K562 (cell line): ENCODE data around the gene RING1. TPM values are rescaled to one million over a fixed set of nuclear protein-coding genes. Genes with fewer than 3 reads are reported as not detected.

ENCODE experiments used
- BCL6 ChIP-seq: fragments of 250-450 bp; sonication (Bioruptor Pico); IDR thresholded peaks from 2 replicates; pipeline ENCODE4 v1.4.0; 2020
- CBFA2T3 ChIP-seq: fragments of 450-650 bp; IDR thresholded peaks from 2 replicates; pipeline ENCODE4 v1.6.1; 2017
- CBX2 ChIP-seq: fragments of 200-600 bp; sonication (generic); IDR thresholded peaks from one replicate; pipeline ENCODE4 v1.6.1; 2012; ENCODE audit warnings: mild to moderate bottlenecking, low read length, inconsistent platforms; ENCODE audit not compliant: insufficient read depth, poor library complexity, severe bottlenecking
- CBX8 ChIP-seq: fragments of 200-600 bp; sonication (generic); IDR thresholded peaks from 2 replicates; pipeline ENCODE4 v1.6.1; 2012; ENCODE audit warnings: borderline replicate concordance, mixed run types, low read depth, mild to moderate bottlenecking, moderate library complexity, mixed read lengths, low read length, control low read depth, inconsistent platforms; ENCODE audit not compliant: poor library complexity, severe bottlenecking; ENCODE audit errors: extremely low read depth
- CHD1 ChIP-seq: fragments of 200-600 bp; sonication (generic); IDR thresholded peaks from one replicate; pipeline ENCODE4 v1.6.1; 2012; ENCODE audit warnings: mild to moderate bottlenecking, moderate library complexity, low read length, inconsistent platforms
- CTCFL ChIP-seq: IDR thresholded peaks from 2 replicates; pipeline ENCODE4 v1.6.1; 2011; ENCODE audit warnings: borderline replicate concordance, low read depth, mild to moderate bottlenecking, moderate library complexity, low read length; ENCODE audit not compliant: insufficient read depth, poor library complexity, severe bottlenecking
- GTF2E2 ChIP-seq: fragments of 200-800 bp; sonication (Bioruptor generic); IDR thresholded peaks from 2 replicates; pipeline ENCODE4 v1.6.1; 2016; ENCODE audit warnings: missing genetic modification characterization, missing compliant biosample characterization
- GTF3C2 ChIP-seq: IDR thresholded peaks from 3 replicates; pipeline ENCODE4 v1.6.1; 2011; ENCODE audit warnings: borderline replicate concordance, mild to moderate bottlenecking, moderate library complexity; ENCODE audit not compliant: insufficient read length; ENCODE audit errors: extremely low read depth
- IRF9 ChIP-seq: fragments of 450-650 bp; IDR thresholded peaks from 2 replicates; pipeline ENCODE4 v1.6.1; 2016; ENCODE audit warnings: missing biosample characterization, missing genetic modification characterization
- MTA3 ChIP-seq: fragments of 450-650 bp; formaldehyde crosslinking; IDR thresholded peaks from 2 replicates; pipeline ENCODE4 v1.6.1; 2017; ENCODE audit warnings: mild to moderate bottlenecking, borderline replicate concordance
- SAFB ChIP-seq: fragments of 200-400 bp; formaldehyde crosslinking; IDR thresholded peaks from 2 replicates; pipeline ENCODE4 v1.6.1; 2017; ENCODE audit warnings: low read depth, low read length, borderline replicate concordance
- SIRT6 ChIP-seq: IDR thresholded peaks from one replicate; pipeline ENCODE4 v1.6.1; 2012; ENCODE audit warnings: low read depth, mild to moderate bottlenecking, control low read depth, inconsistent platforms, low read length, moderate library complexity
- TAF15 ChIP-seq: fragments of 200-400 bp; formaldehyde crosslinking; IDR thresholded peaks from 2 replicates; pipeline ENCODE4 v1.6.1; 2017; ENCODE audit warnings: mild to moderate bottlenecking, low read depth, low read length, moderate library complexity
- TRIM28 ChIP-seq: fragments of 450-650 bp; IDR thresholded peaks from 2 replicates; pipeline ENCODE4 v1.6.1; 2017
- ZFP36 ChIP-seq: fragments of 150-350 bp; IDR thresholded peaks from 2 replicates; pipeline ENCODE4 v1.6.1; 2018; ENCODE audit warnings: low read length, low read depth; ENCODE audit not compliant: partially characterized antibody
- ZMIZ1 ChIP-seq, 2 experiments: fragments of 150-350 bp in 1 of 2; IDR thresholded peaks; 2 replicates each; pipeline ENCODE4 v1.6.1; 2012 to 2016; ENCODE audit warnings: low read depth in 2 of 2, low read length in 2 of 2, mild to moderate bottlenecking in 1 of 2, moderate library complexity in 1 of 2
- ZNF699 ChIP-seq: fragments of 250-450 bp; sonication (Bioruptor Pico); IDR thresholded peaks from 2 replicates; pipeline ENCODE4 v1.8.0; 2021; ENCODE audit warnings: mild to moderate bottlenecking, moderate library complexity; ENCODE audit not compliant: insufficient replicate concordance
- polyA plus RNA-seq, 8 experiments: library from polyadenylated mRNA; depleted of rRNA in 4 of 8; stranded (reverse) in 5 of 8; unstranded in 3 of 8; fragments of >200 nt; fragmentation: Nextera tagmentation in 2 of 8; fragmentation: Illumina TruSeq in 1 of 8; extraction: Ambion mirVana in 2 of 8; extraction: Trizol in 1 of 8; gene quantifications; 2 replicates each; pipeline versions ENCODE4 v1.2.1 to v1.2.3, GENCODE V29; 2011 to 2014; ENCODE audit warnings: inconsistent platforms in 1 of 8, missing spikeins in 1 of 8
- total RNA-seq, 7 experiments: library from RNA; depleted of rRNA in 6 of 7; stranded (reverse); fragments of >200 nt in 6 of 7; fragmentation: Illumina TruSeq in 2 of 7; extraction: Trizol in 2 of 7; gene quantifications; 2 replicates each; pipeline versions ENCODE4 v1.2.1 to v1.2.3, GENCODE V29; 2011 to 2021; ENCODE audit warnings: low replicate concordance in 1 of 7

The RING1 gene
- total and polyA plus RNA-seq, 9 of the 15 experiments (the other 6 are each of a cell fraction or from before 2014, with no cell fraction given): 4.2 to 59.1 (median 36.9) TPM

GRCh38 chr6:33205191-33206026 lies 2.9 kb upstream of the RING1 start (continued):
- TF ChIP-seq GTF2E2 (tag): no peak
- no peak for TF ChIP-seq TAF15
- TF ChIP-seq BCL6: no peak
- no peak for TF ChIP-seq ZFP36
- TF ChIP-seq TRIM28: 0 out of 2 replicates have a peak, but pooled peaks have one; percentile 39
- no peak for TF ChIP-seq IRF9 (tag)
- no peak for TF ChIP-seq SIRT6
- TF ChIP-seq MTA3: no peak
- no peak for TF ChIP-seq SAFB
- no peak for TF ChIP-seq CTCFL
- no peak for TF ChIP-seq GTF3C2
- no peak for TF ChIP-seq CBX8
- TF ChIP-seq ZMIZ1 (IDR thresholded peaks at IDR 0.05; ENCODE audit: low read depth in 2 of 2, low read length in 2 of 2): no peak
- TF ChIP-seq CBX2: no peak
- no peak for TF ChIP-seq CHD1
- TF ChIP-seq ZNF699 (CRISPR knock-in tag): no peak
- TF ChIP-seq CBFA2T3: no peak
